Liver (tissue), 9 donors: ENCODE results near the gene RDH11. TPM values are rescaled to one million over a fixed set of nuclear protein-coding genes. Genes with fewer than 3 reads are reported as not detected.

Source experiments
- DNase-seq: peaks from one replicate; pipeline ENCODE4 v3.0.0-alpha.2; 2017; ENCODE audit warnings: low spot score
- H3K27ac ChIP-seq, 2 donors: one replicate each; pipeline ENCODE4 v1.7.0; 2013; ENCODE audit warnings: inconsistent platforms in 2 of 2, low read length in 2 of 2, control low read depth in 1 of 2, low read depth in 1 of 2, mild to moderate bottlenecking in 1 of 2
- H3K27me3 ChIP-seq, 4 donors: one replicate each; pipeline versions ENCODE4 v1.6.1 to v1.7.0; 2013; ENCODE audit warnings: low read length in 3 of 4, inconsistent platforms in 1 of 4, mild to moderate bottlenecking in 1 of 4, moderate library complexity in 1 of 4; ENCODE audit not compliant: control insufficient read depth in 4 of 4, insufficient read depth in 4 of 4
- H3K36me3 ChIP-seq, 4 donors: one replicate each; pipeline versions ENCODE4 v1.6.1 to v1.7.0; 2013; ENCODE audit warnings: low read length in 3 of 4, mild to moderate bottlenecking in 3 of 4, low read depth in 1 of 4, moderate library complexity in 1 of 4; ENCODE audit not compliant: control insufficient read depth in 4 of 4, insufficient read depth in 3 of 4
- H3K4me1 ChIP-seq, 4 donors: one replicate each; pipeline versions ENCODE4 v1.6.1 to v1.7.0; 2013; ENCODE audit warnings: low read length in 3 of 4, mild to moderate bottlenecking in 3 of 4, moderate library complexity in 1 of 4; ENCODE audit not compliant: control insufficient read depth in 4 of 4, insufficient read depth in 4 of 4
- H3K4me3 ChIP-seq, 3 donors: one replicate each; pipeline versions ENCODE4 v1.6.1 to v1.7.0; 2013; ENCODE audit warnings: low read length in 3 of 3, control low read depth in 1 of 3, low read depth in 1 of 3, mild to moderate bottlenecking in 1 of 3
- H3K9ac ChIP-seq, 2 donors: one replicate each; pipeline ENCODE4 v1.7.0; 2013; ENCODE audit warnings: low read length in 2 of 2, mild to moderate bottlenecking in 2 of 2, moderate library complexity in 2 of 2, control low read depth in 1 of 2, low read depth in 1 of 2
- H3K9me3 ChIP-seq, 4 donors: one replicate each; pipeline versions ENCODE4 v1.6.1 to v1.7.0; 2013; ENCODE audit warnings: low read length in 3 of 4; ENCODE audit not compliant: control insufficient read depth in 4 of 4
- EGR1 ChIP-seq, 2 donors: IDR thresholded peaks; 2 replicates each; pipeline ENCODE4 v1.6.1; 2016 to 2018; ENCODE audit warnings: antibody characterized with exemption in 2 of 2, low read depth in 2 of 2
- FOXA1 ChIP-seq: IDR thresholded peaks from 2 replicates; pipeline ENCODE4 v1.6.1; 2016; ENCODE audit warnings: antibody characterized with exemption
- FOXA2 ChIP-seq: IDR thresholded peaks from 2 replicates; pipeline ENCODE4 v1.6.1; 2016; ENCODE audit warnings: antibody characterized with exemption
- GABPA ChIP-seq, 2 donors: IDR thresholded peaks in 1 of 2; conservative IDR thresholded peaks in 1 of 2; 2 replicates each; pipeline ENCODE4 v1.6.1; 2016; ENCODE audit warnings: antibody characterized with exemption in 2 of 2, mild to moderate bottlenecking in 1 of 2, moderate library complexity in 1 of 2
- HNF4A ChIP-seq, 2 donors: conservative IDR thresholded peaks; 2 replicates each; pipeline ENCODE4 v1.6.1; 2016; ENCODE audit warnings: antibody characterized with exemption in 2 of 2, mild to moderate bottlenecking in 2 of 2
- HNF4G ChIP-seq: IDR thresholded peaks from 2 replicates; pipeline ENCODE4 v1.6.1; 2016; ENCODE audit warnings: antibody characterized with exemption
- JUND ChIP-seq, 2 donors: IDR thresholded peaks; 2 replicates each; pipeline ENCODE4 v1.6.1; 2016; ENCODE audit warnings: antibody characterized with exemption in 2 of 2
- MAX ChIP-seq: IDR thresholded peaks from 2 replicates; pipeline ENCODE4 v1.6.1; 2016; ENCODE audit warnings: antibody characterized with exemption
- NR2F2 ChIP-seq: IDR thresholded peaks from 2 replicates; pipeline ENCODE4 v1.6.1; 2016; ENCODE audit warnings: antibody characterized with exemption
- RAD21 ChIP-seq, 2 donors: IDR thresholded peaks; 2 replicates each; pipeline ENCODE4 v1.6.1; 2016; ENCODE audit warnings: antibody characterized with exemption in 2 of 2, mild to moderate bottlenecking in 2 of 2
- REST ChIP-seq: IDR thresholded peaks from 2 replicates; pipeline ENCODE4 v1.6.1; 2016; ENCODE audit warnings: antibody characterized with exemption, mild to moderate bottlenecking
- RXRA ChIP-seq, 2 donors: IDR thresholded peaks; 2 replicates each; pipeline ENCODE4 v1.6.1; 2017 to 2018; ENCODE audit warnings: antibody characterized with exemption in 2 of 2, mild to moderate bottlenecking in 1 of 2
- SP1 ChIP-seq: IDR thresholded peaks from 2 replicates; pipeline ENCODE4 v1.6.1; 2018; ENCODE audit warnings: antibody characterized with exemption, mild to moderate bottlenecking
- TAF1 ChIP-seq: conservative IDR thresholded peaks from 2 replicates; pipeline ENCODE4 v1.6.1; 2016; ENCODE audit warnings: antibody characterized with exemption, mild to moderate bottlenecking
- YY1 ChIP-seq: IDR thresholded peaks from 2 replicates; pipeline ENCODE4 v1.6.1; 2016; ENCODE audit warnings: antibody characterized with exemption, mild to moderate bottlenecking
- WGBS: extraction: QIAGEN DNeasy Blood & Tissue Kit; methylation state at CpG from one replicate; pipeline ENCODE4 v1.1.7; 2013; 5-methylcytosine and 5-hydroxymethylcytosine counted together
- polyA plus RNA-seq, 2 donors: library from polyadenylated mRNA; stranded (reverse) in 1 of 2; unstranded in 1 of 2; fragments of 200-250 nt in 1 of 2; fragments of >200 nt in 1 of 2; fragmentation: Nextera tagmentation in 1 of 2; extraction: Ambion mirVana in 1 of 2; gene quantifications; one replicate each; pipeline versions ENCODE4 v1.2.1 to v1.2.3, GENCODE V29; 2013 to 2015
- total RNA-seq, 2 donors: library from RNA; depleted of rRNA; stranded (reverse); fragments of >200 nt; gene quantifications; one replicate each; pipeline ENCODE4 v1.2.3, GENCODE V29; 2014
- TF ChIP-seq, protein P1 (sequence below): IDR thresholded peaks from 2 replicates; pipeline ENCODE4 v1.6.1; 2016; ENCODE audit warnings: antibody characterized with exemption
- TF ChIP-seq, protein P2 (sequence below): IDR thresholded peaks from 2 replicates; pipeline ENCODE4 v1.6.1; 2016; ENCODE audit warnings: antibody characterized with exemption
- TF ChIP-seq, protein P3 (sequence below): fragments of 150-350 bp; IDR thresholded peaks from 2 replicates; pipeline ENCODE4 v1.5.1; 2017; ENCODE audit warnings: improper control_type of control experiment, low read depth, low read length; ENCODE audit not compliant: missing input control
- donor health status: healthy.
- donor health status: healthy.
- donor health status: healthy.
- donor health status: healthy.
- donor health status: healthy.

The RDH11 gene
- total and polyA plus RNA-seq, 4 donors = 99.7 to 174 (median 137) TPM

- H3K9ac ChIP-seq = no peak overlapping the region
- 94% methylated on average over 1 of the region's 1 CpG for WGBS
- no peaks in the 10 kb centered on the region for H3K36me3 ChIP-seq
- H3K27me3 ChIP-seq = no peaks in the 10 kb centered on the region
- TF ChIP-seq FOXA2 = no peak
- no peak for TF ChIP-seq GABPA (IDR thresholded peaks at IDR 0.05 in 1 of 2, conservative IDR thresholded peaks at IDR 0.05 in 1 of 2)
- TF ChIP-seq HNF4A (conservative IDR thresholded peaks at IDR 0.05) = no peak
- TF ChIP-seq, protein P1, sequence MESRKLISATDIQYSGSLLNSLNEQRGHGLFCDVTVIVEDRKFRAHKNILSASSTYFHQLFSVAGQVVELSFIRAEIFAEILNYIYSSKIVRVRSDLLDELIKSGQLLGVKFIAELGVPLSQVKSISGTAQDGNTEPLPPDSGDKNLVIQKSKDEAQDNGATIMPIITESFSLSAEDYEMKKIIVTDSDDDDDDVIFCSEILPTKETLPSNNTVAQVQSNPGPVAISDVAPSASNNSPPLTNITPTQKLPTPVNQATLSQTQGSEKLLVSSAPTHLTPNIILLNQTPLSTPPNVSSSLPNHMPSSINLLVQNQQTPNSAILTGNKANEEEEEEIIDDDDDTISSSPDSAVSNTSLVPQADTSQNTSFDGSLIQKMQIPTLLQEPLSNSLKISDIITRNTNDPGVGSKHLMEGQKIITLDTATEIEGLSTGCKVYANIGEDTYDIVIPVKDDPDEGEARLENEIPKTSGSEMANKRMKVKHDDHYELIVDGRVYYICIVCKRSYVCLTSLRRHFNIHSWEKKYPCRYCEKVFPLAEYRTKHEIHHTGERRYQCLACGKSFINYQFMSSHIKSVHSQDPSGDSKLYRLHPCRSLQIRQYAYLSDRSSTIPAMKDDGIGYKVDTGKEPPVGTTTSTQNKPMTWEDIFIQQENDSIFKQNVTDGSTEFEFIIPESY = no peak
- TF ChIP-seq SP1 = no peak
- TF ChIP-seq NR2F2 = no peak
- TF ChIP-seq, protein P2, sequence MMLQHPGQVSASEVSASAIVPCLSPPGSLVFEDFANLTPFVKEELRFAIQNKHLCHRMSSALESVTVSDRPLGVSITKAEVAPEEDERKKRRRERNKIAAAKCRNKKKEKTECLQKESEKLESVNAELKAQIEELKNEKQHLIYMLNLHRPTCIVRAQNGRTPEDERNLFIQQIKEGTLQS = no peak
- TF ChIP-seq REST = no peak
- TF ChIP-seq RAD21 (IDR thresholded peaks at IDR 0.05) = no peak
- no peak for TF ChIP-seq JUND (IDR thresholded peaks at IDR 0.05)
- TF ChIP-seq, protein P3, sequence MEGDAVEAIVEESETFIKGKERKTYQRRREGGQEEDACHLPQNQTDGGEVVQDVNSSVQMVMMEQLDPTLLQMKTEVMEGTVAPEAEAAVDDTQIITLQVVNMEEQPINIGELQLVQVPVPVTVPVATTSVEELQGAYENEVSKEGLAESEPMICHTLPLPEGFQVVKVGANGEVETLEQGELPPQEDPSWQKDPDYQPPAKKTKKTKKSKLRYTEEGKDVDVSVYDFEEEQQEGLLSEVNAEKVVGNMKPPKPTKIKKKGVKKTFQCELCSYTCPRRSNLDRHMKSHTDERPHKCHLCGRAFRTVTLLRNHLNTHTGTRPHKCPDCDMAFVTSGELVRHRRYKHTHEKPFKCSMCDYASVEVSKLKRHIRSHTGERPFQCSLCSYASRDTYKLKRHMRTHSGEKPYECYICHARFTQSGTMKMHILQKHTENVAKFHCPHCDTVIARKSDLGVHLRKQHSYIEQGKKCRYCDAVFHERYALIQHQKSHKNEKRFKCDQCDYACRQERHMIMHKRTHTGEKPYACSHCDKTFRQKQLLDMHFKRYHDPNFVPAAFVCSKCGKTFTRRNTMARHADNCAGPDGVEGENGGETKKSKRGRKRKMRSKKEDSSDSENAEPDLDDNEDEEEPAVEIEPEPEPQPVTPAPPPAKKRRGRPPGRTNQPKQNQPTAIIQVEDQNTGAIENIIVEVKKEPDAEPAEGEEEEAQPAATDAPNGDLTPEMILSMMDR = no peak
- no peak for TF ChIP-seq YY1
- TF ChIP-seq HNF4G = no peak
- no peak for TF ChIP-seq FOXA1
- no peak for TF ChIP-seq RXRA (IDR thresholded peaks at IDR 0.05)
- TF ChIP-seq EGR1 (IDR thresholded peaks at IDR 0.05; ENCODE audit: low read depth in 2 of 2) = no peak
- TF ChIP-seq MAX = no peak
- no peak overlapping the region for H3K4me3 ChIP-seq
- peaks cover 0 to 2% (median 0%) of the 10 kb centered on the region in 4 donors for H3K4me1 ChIP-seq
- DNase-seq = no peak
- no peaks in the 10 kb centered on the region for H3K9me3 ChIP-seq
- H3K27ac ChIP-seq = no peak overlapping the region
These were observed 21.5 kb upstream of the RDH11 start for GRCh38 chr14:67717048-67717447.

DNA sequence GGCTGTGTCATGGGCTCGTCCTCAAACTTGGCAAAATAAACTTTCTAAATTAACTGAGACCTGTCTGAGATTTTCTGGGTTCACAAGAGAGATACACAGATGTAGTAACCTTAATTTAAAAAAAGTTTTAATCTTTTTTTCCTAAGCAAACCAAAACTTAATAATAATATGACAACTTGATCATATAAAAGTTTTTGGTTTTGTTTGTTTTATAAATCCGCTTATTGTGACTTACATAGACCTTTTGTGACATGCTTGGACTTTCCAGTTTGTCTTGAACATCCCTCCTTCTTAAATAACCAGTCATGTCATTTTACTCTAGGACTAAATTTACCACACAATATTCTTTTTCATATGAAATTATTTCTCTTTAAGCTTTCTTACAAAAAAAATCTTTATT lies 14.6 kb upstream of the RDH11 start:
- no peak for DNase-seq
- Histone ChIP-seq H3K36me3 (no peaks in the 10 kb centered on the region), H3K9ac (no peak overlapping the region), H3K9me3 (no peaks in the 10 kb centered on the region), H3K27me3 (no peaks in the 10 kb centered on the region), H3K4me1 (peaks cover 0 to 7% (median 5%) of the 10 kb centered on the region in 4 donors), H3K27ac (no peak overlapping the region), H3K4me3 (no peak overlapping the region)
- WGBS = 85% methylated on average over 2 of the region's 2 CpGs
- TF ChIP-seq GABPA (IDR thresholded peaks at IDR 0.05 in 1 of 2, conservative IDR thresholded peaks at IDR 0.05 in 1 of 2) = no peak
- TF ChIP-seq, protein P2 = no peak
- TF ChIP-seq EGR1 (IDR thresholded peaks at IDR 0.05; ENCODE audit: low read depth in 2 of 2) = no peak
- TF ChIP-seq, protein P3 = no peak
- TF ChIP-seq HNF4G = no peak
- TF ChIP-seq NR2F2 = no peak
- no peak for TF ChIP-seq FOXA2
- TF ChIP-seq REST = no peak
- no peak for TF ChIP-seq TAF1
- TF ChIP-seq JUND (IDR thresholded peaks at IDR 0.05) = no peak
